HG03066 (cell line): ENCODE results near the gene FIBP.

ENCODE experiments used
- ATAC-seq: cut with Tn5 transposase; IDR thresholded peaks from one replicate; pipeline ENCODE4 v1.9.1; 2021; ENCODE audit warnings: low read depth; ENCODE audit not compliant: unreplicated experiment

The FIBP gene

GRCh38 chr11:65888163-65888814, at the start of gene FIBP:
Gene FIBP (minus strand): TSS chr11:65888471. CDS start chr11:65888418, 53 bp downstream.
- ATAC-seq, result no peak

- ATAC-seq, result no peak
These were observed 49.5 kb upstream of the FIBP start for GRCh38 chr11:65937766-65938165.

GRCh38 chr11:65934014-65934413, 45.7 kb upstream of the FIBP start:
- no peak for ATAC-seq

- ATAC-seq, result no peak
These were observed 44.3 kb upstream of the FIBP start for GRCh38 chr11:65932558-65932919.

- no peak for ATAC-seq
These were observed 43.7 kb upstream of the FIBP start for GRCh38 chr11:65931773-65932557.

- no peak for ATAC-seq
These were observed 40.4 kb upstream of the FIBP start for GRCh38 chr11:65928667-65929066.

GRCh38 chr11:65927904-65928397, 39.7 kb upstream of the FIBP start:
- ATAC-seq, result peak; percentile 62

- ATAC-seq, result no peak
These were observed 37.1 kb upstream of the FIBP start for GRCh38 chr11:65925397-65925796.

GRCh38 chr11:65922565-65922964, 34.3 kb upstream of the FIBP start:
- ATAC-seq, result no peak

- no peak for ATAC-seq
These were observed 33.6 kb upstream of the FIBP start for GRCh38 chr11:65921876-65922275.

- no peak for ATAC-seq
These were observed 32.8 kb upstream of the FIBP start for GRCh38 chr11:65921033-65921555.

- ATAC-seq, result no peak
These were observed 32.1 kb upstream of the FIBP start for GRCh38 chr11:65920372-65920802.

- ATAC-seq, result peak; percentile 29
These were observed 31.5 kb upstream of the FIBP start for GRCh38 chr11:65919573-65920371.

- peak; percentile 86 for ATAC-seq
These were observed 30.9 kb upstream of the FIBP start, which contains the start of gene DRAP1 for GRCh38 chr11:65919141-65919572. Gene DRAP1 (plus strand): TSS chr11:65919426. CDS start chr11:65919502, 76 bp downstream.

- ATAC-seq, result peak; percentile 41
These were observed 30.2 kb upstream of the FIBP start, which contains the start of gene C11orf68 for GRCh38 chr11:65918211-65919140. Gene C11orf68 (minus strand): TSS chr11:65919062. CDS start chr11:65919031, 31 bp downstream.

- ATAC-seq, result no peak
These were observed 29.4 kb upstream of the FIBP start for GRCh38 chr11:65917434-65918210.

- ATAC-seq, result no peak
These were observed 28.8 kb upstream of the FIBP start for GRCh38 chr11:65917077-65917433.

- ATAC-seq, result no peak
These were observed 28.1 kb upstream of the FIBP start for GRCh38 chr11:65916391-65916790.

- ATAC-seq, result no peak
These were observed 27.6 kb upstream of the FIBP start for GRCh38 chr11:65915821-65916251.
